Brain pericyte (primary cell): ENCODE results near the gene PDE4DIP.
"Not testable (repeated sequence)": the region's sequence is repeated elsewhere in the genome, so short reads cannot be mapped to it uniquely, and the experiment has no call there.

ENCODE experiments used
- DNase-seq: peaks from one replicate; pipeline ENCODE4 v3.0.0-alpha.2; 2012; ENCODE audit warnings: low read depth, low spot score

Gene PDE4DIP

GRCh38 chr1:148844220-148844619, at the start of gene PDE4DIP:
TSS of gene PDE4DIP (plus strand) at chr1:148844428. CDS start at chr1:148844775, 347 bp downstream.
- DNase-seq = not testable (repeated sequence)

- not testable (repeated sequence) for DNase-seq
Measured at GRCh38 chr1:148808268-148808928, 35.8 kb upstream of the PDE4DIP start.

GRCh38 chr1:148808929-148809283, 35.3 kb upstream of the PDE4DIP start:
- DNase-seq = not testable (repeated sequence)

GRCh38 chr1:148822180-148822579, 22.0 kb upstream of the PDE4DIP start:
- not testable (repeated sequence) for DNase-seq

- DNase-seq = not testable (repeated sequence)
Measured at GRCh38 chr1:148823822-148824221, 20.4 kb upstream of the PDE4DIP start.

- DNase-seq = not testable (repeated sequence)
Measured at GRCh38 chr1:148825029-148825428, 19.2 kb upstream of the PDE4DIP start.

- not testable (repeated sequence) for DNase-seq
Measured at GRCh38 chr1:148828531-148828930, 15.7 kb upstream of the PDE4DIP start.

- DNase-seq = not testable (repeated sequence)
Measured at GRCh38 chr1:148828962-148829361, 15.3 kb upstream of the PDE4DIP start.

- not testable (repeated sequence) for DNase-seq
Measured at GRCh38 chr1:148829365-148829764, 14.9 kb upstream of the PDE4DIP start.

- DNase-seq = not testable (repeated sequence)
Measured at GRCh38 chr1:148841262-148841661, 3.0 kb upstream of the PDE4DIP start.

- not testable (repeated sequence) for DNase-seq
Measured at GRCh38 chr1:148844651-148845050, 423 bp downstream of the PDE4DIP start.

GRCh38 chr1:148845068-148845467, 840 bp downstream of the PDE4DIP start:
- not testable (repeated sequence) for DNase-seq

- not testable (repeated sequence) for DNase-seq
Measured at GRCh38 chr1:148850347-148850746, 6.1 kb downstream of the PDE4DIP start.

- not testable (repeated sequence) for DNase-seq
Measured at GRCh38 chr1:148850840-148851239, 6.6 kb downstream of the PDE4DIP start.

GRCh38 chr1:148851684-148852083, 7.5 kb downstream of the PDE4DIP start:
- DNase-seq = not testable (repeated sequence)

GRCh38 chr1:148853363-148853762, 9.1 kb downstream of the PDE4DIP start:
- DNase-seq = not testable (repeated sequence)

- DNase-seq = not testable (repeated sequence)
Measured at GRCh38 chr1:148854063-148854462, 9.8 kb downstream of the PDE4DIP start.

GRCh38 chr1:148855367-148855766, 11.1 kb downstream of the PDE4DIP start:
- DNase-seq = not testable (repeated sequence)

GRCh38 chr1:148860049-148860448, 15.8 kb downstream of the PDE4DIP start:
- not testable (repeated sequence) for DNase-seq

GRCh38 chr1:148860579-148861259, 16.5 kb downstream of the PDE4DIP start:
- DNase-seq = not testable (repeated sequence)

- DNase-seq = not testable (repeated sequence)
Measured at GRCh38 chr1:148862590-148862989, 18.4 kb downstream of the PDE4DIP start.

- DNase-seq = not testable (repeated sequence)
Measured at GRCh38 chr1:148868924-148869633, 24.9 kb downstream of the PDE4DIP start.
